Stimulated activated CD8-positive, alpha-beta memory T cell treated with anti-CD3 and anti-CD28 coated beads, Interleukin-12 subunit alpha, Interleukin-12 subunit beta, amount 100 ng/mL, for 24 hours (primary cell): ENCODE data around the gene RILPL2.
"Not testable (repeated sequence)": the region's sequence is repeated elsewhere in the genome, so short reads cannot be mapped to it uniquely, and the experiment has no call there.

Source experiments
- DNase-seq: peaks from one replicate; pipeline ENCODE4 v3.0.0-alpha.2; 2020; ENCODE audit errors: extremely low read depth

Gene RILPL2

DNA sequence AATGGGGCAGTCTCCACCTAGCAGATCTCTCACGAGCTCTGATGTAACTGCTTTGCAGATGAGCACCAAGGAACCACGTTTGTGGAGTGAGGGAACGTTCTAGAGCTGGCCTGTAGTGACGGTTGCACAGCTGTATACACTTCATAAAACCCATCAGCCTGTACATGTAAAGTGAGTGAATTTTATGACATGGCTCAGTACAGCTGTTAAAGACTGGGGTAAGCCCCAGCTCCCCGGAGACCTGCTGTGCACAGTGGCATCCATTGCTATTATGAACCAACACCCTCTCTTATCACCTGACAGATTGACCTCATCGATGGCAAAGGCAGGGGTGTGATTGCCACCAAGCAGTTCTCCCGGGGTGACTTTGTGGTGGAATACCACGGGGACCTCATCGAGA, 31.9 kb downstream of the RILPL2 start:
- DNase-seq = no peak

DNA sequence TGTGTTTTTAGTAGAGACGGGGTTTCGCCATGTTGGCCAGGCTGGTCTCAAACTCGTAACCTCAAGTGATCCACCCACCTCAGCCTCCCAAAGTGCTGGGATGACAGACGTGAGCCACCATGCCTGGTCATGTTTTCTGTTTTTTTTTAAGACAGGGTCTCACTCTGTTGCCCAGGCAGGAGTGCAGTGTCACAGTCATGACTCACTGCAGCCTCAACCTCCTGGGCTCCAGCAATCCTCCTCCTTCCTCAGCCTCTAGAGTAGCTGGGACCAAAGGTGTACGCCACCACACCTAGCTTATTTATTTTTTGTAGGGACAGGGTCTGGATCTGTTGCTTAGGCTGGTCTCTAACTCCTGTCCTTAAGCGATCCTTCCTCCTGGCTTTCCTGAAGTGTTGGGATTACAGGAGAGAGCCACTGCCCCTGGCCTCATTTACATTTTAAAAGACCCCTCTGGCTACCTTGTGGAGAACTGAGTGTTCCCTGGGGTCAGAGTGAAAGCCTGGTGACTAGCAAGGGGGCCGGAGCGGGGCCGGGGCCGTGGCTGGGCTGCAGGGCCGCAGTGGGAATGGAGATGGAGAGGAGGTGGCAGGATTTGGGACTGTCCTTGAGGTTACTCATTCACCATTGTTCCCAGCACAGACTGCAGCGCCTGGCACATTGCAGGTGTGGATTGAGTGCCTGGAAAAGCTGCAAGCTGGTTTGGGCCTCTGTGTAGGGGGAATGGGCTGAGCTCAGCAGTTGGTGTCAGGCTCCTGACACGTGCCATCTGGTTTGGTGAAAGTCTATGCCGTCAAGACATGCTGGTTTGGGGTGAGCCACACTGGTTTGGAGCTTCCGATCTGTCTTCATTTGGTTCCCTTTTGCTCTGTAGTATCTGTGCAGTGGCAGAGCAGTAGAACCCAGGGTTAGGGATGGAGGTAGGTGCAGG, 34.5 kb downstream of the RILPL2 start:
- DNase-seq = no peak

DNA sequence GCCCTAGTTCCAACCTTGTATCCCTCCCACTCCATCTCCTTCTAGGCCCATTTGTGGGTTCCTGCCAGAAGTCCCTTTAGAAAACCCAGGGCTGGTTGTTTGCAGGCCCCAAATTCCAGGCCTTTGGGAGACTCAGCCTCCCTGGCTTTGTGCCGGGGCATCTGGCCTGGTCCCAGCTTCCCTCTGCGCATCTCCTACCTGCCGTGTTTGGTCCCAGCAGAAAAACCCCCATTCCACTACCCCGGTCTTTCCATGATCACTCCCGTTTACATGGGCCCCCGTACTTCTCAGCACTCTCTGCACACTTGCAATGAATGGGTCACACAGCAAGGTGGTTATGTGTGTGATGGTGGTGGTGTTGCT, 37.2 kb downstream of the RILPL2 start:
- no peak for DNase-seq

DNA sequence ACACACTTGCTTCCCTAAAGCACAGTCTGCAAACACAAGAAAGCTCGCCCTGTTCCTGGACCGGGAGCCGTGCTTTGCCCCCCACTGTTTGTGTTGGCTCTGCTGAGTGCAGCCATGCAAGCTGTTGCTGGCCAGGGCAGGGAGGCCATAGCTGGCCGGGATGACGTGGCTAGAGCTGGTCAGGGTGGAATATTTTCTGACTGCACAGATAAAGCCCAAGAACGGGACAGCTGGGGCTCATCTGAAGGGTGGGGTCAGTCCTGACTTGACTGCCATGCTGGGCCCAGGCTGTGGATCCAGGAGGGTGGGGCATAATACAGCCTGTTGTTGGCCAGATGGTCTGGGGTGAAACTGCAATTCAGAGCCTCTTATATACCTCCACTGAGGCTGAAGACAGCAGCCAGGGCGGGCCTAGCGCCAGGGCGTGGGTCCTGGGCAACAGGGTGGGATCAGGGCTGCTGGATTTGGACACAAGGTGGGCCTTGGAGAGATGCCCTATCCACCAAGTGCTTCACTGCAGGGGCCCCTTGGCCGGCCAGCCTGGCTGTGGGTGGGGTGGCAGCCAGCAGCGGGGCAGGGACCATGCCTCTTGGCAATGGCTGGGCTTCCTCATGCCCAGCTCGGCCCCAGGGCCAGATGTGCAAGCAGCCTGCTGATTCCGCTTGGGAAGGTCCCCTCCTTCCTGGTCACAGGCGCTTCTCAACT, 37.8 kb downstream of the RILPL2 start:
- DNase-seq = no peak

- no peak for DNase-seq
Observed at GRCh38 chr12:123398177-123398549, 38.3 kb downstream of the RILPL2 start.

DNA sequence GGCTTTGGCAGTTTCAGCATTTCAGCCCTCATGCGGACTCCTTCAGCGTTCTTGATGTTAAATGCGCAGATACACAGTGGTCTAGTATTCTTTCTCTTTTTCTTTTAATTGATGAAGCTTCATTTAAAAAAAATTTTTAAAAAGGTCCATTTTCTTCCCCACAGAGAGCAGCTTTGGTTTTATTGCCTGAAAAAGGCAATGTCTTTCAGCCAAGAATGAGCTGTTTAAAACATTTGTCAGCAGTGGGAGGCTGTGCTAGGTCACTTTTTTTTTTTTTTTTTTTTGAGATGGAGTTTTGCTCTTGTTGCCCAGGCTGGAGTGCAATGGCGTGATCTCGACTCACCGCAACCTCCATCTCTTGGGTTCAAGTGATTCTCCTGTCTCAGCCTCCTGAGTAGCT, 39.1 kb downstream of the RILPL2 start:
- no peak for DNase-seq

GRCh38 chr12:123396954-123397353, 39.5 kb downstream of the RILPL2 start:
- DNase-seq = no peak

DNA sequence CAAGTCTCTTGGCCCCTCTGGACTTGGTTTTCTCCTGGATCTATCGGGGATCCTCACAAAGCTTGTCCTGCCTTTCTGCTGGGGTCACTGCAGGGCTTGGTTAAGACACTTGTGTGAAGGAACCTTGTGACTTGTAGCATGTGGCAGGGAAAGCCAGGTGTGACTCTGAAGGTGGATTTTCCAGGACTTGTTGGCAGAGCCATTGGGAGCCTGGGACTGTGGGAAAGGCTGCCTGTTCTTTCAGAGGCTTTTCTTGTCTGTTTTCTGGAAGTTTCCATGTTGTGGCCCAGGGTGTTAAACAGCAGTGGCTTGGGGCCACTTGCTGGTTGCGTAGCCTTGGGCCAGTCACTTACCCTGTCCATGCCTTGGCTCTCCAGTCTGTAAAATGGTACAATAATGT, 39.9 kb downstream of the RILPL2 start:
- no peak for DNase-seq

- DNase-seq = no peak
Observed at GRCh38 chr12:123395236-123395635, 41.2 kb downstream of the RILPL2 start.

GRCh38 chr12:123393747-123394146, 42.7 kb downstream of the RILPL2 start:
- no peak for DNase-seq

DNA sequence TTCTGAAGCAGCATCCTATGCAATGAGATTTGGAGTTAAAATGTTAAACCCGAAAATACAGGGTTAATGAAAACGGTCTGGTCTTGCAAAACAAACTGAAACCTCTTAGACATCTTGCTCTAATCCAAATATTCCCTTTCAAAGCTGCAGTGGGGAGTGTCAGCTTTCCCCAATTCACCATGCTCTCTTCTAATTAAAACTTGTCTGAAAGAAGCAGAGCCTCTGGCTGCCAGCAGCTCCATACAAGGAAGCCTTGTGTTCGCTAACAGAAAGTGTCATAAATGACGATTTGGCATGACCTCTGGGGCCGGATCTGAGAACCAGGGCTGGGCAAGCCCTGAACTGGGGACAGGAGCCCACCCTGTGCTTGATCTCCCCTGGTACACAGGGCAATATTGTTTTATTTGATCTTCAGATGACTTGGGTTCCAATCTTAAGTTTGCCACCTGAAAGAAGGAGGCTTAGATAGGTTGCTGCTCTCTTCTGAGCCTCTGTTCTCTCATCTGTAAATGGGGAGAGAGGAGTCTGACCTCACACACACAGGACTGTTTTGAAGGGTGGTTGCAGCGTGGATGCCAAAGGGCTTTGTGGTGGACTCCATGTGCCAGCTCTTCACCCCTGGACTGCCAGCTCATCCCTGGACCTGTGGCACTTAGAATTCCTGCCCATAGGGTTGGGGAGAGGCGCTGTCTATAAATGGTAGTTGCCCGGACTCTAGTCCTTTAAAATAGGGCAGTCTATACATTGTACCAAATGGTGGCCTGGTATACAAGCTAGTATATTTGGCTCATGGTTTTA, 44.7 kb downstream of the RILPL2 start:
- DNase-seq = no peak

- no peak for DNase-seq
Observed at GRCh38 chr12:123390498-123391426, 45.7 kb downstream of the RILPL2 start.

GRCh38 chr12:123389560-123390351, 46.7 kb downstream of the RILPL2 start:
- no peak for DNase-seq

- no peak for DNase-seq
Observed at GRCh38 chr12:123388951-123389559, 47.4 kb downstream of the RILPL2 start.

GRCh38 chr12:123388177-123388950, 48.1 kb downstream of the RILPL2 start:
- DNase-seq = peak; percentile 48

DNA sequence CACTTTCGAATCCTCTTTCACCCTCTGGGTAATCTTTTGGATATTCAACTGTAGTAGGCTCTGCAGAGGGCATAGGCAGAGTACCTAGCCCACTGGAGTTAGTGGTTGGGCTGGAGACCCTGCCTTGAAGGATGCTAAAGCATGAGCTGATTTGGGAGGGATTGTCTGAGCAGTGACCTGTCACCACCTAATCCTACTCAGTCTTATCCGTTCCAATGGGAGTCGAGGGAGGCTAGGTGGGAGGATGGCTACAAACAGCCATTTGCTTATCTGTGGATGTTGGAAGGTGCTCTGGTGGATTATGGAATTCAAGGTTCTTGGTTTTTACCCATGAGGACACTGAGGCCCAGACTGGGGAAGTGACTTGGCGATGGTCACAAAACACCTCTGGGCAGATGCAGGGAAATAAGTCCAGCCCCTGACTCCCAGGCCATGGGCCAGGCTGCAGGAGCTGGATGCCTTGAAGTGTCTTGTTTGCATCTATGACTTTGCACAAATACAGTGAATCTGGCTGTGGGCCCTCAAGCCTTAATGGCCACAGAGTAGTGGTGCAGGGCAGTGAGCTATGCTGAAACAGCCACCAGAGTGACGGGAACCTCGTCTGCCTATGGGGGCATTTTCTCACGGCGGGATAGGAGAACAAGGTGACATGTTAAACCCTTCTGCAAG, 48.8 kb downstream of the RILPL2 start:
- no peak for DNase-seq

- not testable (repeated sequence) for DNase-seq
Observed at GRCh38 chr12:123385536-123385935, 50.9 kb downstream of the RILPL2 start.

- DNase-seq = no peak
Observed at GRCh38 chr12:123384994-123385376, 51.5 kb downstream of the RILPL2 start.
